Measurements from ENCODE around the gene NBPF1.
"Not testable (repeated sequence)": the region's sequence is repeated elsewhere in the genome, so short reads cannot be mapped to it uniquely, and the experiment has no call there.

The NBPF1 gene

DNA sequence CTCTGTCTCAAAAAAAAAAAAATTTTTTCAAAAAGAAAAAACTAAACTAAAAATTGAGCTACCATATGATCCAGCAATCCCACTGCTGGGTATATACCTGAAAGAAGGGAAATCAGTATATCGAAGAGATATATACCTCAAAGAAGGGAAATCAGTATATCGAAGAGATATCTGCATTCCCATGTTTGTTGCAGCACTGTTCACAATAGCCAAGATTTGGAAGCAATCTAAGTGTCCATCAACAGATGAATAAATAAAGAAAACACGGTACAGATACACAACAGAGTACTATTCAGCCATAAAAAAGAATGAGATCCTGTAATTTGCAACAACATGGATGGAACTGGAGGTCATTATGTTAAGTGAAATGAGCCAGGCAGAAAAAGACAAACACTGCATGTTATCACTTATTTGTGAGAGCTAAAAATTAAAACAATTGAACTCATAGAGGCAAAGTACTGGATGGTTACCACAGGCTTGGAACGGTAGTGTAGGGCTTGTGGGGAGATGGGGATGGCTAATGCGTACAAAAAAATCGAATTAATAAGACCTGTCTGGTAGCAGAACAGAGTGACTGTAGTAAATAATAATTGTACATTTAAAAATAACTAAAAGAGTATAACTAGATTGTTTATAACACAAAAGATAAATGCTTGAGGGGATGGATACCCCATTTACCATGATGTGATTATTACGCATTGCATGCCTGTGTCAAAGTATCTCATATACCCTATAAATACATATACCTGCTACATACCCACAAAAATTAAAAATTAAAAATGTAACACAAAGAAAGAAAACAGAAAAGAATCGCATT, 28.0 kb upstream of the NBPF1 start:
- DNase-seq, result not testable (repeated sequence)

DNA sequence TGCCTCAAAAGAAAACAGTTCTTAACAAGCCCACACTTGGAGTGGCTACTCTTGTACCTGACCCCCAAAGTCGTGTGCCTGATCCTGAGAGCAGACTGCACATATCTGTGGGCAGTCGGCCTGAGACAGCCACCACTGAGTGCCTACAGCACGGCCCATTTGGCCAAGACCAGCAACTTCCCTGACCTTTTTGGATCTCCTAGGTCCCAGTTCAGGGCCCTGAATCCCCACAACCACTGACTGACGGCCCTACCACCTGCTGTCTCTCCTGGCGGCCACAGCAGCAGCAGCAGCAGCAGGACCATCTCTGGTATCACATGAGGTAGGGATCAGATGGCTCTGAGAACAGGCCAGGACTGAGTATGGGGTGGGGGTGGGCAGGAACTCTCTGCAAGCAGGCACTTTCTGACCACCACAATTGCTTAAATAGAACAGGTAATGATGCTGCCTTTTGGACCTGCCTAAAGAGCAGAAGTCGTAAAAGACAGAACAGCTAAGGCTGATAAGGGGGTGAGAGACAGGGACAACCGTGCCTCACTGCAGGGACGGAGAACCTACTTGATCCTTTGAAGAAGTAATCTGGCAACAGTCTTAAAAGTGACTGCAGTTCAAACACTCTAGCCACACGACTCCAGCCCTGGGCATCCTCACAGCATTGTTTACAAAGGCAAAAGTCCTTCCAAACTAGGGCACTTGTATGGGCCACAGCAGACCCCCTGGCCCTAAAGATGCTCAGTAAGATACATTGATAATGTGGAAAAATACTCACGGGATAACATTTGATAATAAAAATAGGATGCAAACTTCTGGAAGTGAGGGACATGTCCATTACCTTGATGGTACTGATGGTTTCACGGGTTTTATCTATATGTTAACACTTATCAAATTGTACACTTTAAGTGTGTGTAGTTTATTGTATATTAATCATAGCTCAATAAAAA, 26.0 kb upstream of the NBPF1 start:
- DNase-seq, result not testable (repeated sequence)

DNA sequence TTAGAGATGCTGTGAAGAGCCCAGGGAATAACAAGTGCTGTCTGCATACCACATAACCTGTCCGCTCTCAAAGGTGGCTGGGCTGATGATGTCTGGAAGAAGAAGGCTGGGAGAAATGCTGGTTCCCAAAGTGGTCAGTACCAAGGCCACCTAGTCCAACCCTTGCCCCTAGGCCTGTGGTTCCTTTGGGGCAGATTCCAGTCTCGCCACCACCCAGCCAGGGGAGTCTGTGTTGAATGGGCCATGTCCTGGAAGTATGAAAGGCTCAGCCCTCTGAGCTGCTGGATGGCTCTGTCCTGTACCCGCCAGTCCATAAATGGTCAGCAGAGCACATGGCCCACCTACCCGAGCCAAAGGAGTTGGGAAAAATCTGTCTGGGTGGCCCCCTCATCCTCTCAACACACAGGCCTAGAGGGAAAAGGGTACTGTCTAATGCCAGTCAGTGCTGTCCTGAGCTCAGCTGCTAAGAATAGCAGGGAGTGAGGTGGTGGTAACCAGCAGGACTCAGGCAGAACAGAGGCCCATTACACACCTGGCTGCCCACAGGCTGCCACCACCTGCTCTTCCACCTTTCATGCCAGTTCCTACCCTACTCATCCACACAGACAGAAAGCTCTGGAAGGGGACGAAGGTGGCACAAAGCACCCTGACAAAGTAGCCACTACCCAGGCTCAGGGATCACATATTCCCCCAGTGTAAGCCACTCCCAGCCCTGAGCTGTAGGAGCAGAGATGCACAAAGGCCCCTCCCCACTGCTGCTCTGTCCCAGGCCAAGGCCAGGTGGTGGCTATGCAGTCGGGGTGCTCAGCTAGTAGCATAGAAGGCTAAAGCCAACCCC, 24.8 kb upstream of the NBPF1 start:
- not testable (repeated sequence) for DNase-seq

DNA sequence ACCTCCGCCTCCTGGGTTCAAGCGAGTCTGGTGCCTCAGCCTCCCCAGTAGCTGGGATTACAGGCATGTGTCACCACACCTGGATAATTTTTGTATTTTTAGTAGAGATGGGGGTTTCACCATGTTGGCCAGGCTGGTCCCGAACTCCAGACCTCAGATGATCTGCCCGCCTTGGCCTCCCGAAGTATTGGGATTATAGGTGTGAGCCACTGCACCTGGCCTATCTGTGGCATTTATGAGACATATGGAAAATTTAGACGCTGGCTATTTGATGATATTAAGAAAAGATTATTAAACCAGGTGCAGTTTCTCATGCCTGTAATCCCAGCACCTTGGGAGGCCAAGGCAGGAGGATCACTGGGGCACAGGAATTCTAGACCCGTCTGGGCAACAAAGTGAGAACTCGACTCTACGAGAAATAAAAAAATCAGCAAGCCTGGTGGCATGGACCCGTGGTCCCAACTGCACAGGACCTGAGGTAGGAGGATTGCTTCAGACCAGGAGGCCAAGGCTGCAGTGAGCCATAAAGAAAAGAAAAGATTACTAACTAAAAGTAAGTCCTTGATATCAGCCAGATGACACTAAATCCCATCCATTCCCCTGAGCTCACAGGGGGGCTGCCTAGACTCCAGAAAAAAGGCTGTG, 23.3 kb upstream of the NBPF1 start:
- DNase-seq, result not testable (repeated sequence)

DNA sequence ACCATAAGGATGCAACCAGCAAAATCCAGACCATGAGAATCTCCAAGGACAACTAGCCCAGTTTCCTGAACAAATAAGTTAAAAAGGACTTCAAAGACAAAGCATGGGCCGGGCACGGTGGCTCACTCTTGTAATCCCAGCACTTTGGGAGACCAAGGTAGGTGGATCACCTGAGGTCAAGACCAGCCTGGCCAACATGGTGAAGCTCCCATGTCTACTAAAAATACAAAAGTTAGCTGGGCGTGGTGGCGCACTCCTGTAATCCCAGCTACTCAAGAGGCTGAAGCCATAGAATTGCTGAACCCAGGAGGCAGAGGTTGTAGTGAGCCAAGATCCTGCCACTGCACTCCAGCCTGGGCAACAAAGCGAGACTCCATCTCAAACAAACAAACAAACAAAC, 22.6 kb upstream of the NBPF1 start:
- not testable (repeated sequence) for DNase-seq

DNA sequence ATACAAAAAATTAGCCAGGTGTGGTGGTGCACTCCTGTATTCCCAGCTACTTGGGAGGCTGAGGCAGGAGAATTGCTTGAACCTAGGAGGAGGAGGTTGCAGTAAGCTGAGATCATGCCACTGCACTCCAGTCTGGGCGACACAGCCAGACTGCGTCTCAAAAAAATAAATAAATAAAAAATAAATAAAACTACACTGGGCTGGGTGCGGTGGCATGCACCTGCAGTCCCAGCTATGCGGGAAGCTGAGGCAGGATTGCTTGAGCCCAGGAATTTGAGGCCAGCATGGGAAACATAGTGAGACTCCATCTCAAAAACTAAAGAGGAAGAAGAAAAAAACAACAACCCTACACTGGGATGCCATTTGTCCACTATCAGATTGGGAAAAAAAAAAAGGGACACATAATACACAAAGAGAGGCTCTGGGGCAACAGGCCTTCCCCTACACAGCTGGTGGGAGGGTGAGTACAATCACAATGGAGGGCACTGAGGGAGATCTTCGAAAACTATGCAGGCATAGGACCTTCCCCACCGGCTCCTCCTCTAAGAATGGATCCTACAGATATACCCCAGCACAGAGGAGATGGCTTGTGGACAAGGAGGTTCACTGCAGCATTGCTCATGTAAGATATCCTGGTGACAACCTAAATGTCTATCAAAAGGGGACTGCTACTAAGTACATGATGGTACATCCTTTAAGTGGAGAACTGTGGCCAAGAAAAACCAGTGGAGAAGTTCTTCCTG, 20.3 kb upstream of the NBPF1 start:
- DNase-seq, result not testable (repeated sequence)

DNA sequence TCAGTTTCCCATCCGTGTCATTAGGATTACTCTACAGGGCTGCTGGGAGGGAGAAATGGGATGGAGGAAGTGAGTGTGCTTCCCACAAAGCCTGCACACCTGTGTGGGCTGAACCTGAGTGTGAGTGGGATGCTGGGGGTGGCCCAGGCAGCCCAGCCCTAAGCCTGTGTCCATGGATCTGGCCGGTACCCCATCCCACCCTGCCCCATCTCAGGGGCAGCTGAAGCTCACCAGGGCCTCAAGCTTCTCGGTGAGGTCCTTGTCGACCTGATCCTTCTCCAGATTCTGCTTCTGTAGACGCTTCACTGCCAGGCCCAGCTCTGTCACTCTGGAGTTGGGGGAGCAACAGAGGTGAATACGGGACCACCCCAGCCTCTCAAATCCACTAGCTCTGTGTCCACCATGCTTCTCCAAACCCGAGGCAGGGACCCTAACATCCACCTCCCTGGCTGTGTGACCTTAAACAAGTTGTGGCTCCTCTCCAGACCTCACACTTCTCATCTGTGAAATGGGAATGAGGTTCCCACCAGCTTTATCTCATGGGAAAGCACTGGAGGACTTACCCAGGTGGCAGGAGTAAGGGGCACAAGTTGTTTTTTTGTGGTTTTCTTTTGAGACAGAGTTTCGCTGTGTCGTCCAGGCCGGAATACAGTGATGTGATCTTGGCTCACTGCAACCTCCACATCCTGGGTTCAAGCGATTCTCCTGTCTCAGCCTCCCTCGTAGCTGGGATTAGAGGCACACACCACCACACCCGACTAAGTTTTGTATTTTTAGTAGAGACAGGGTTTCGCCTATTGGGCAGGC, 18.9 kb upstream of the NBPF1 start:
- not testable (repeated sequence) for DNase-seq

DNA sequence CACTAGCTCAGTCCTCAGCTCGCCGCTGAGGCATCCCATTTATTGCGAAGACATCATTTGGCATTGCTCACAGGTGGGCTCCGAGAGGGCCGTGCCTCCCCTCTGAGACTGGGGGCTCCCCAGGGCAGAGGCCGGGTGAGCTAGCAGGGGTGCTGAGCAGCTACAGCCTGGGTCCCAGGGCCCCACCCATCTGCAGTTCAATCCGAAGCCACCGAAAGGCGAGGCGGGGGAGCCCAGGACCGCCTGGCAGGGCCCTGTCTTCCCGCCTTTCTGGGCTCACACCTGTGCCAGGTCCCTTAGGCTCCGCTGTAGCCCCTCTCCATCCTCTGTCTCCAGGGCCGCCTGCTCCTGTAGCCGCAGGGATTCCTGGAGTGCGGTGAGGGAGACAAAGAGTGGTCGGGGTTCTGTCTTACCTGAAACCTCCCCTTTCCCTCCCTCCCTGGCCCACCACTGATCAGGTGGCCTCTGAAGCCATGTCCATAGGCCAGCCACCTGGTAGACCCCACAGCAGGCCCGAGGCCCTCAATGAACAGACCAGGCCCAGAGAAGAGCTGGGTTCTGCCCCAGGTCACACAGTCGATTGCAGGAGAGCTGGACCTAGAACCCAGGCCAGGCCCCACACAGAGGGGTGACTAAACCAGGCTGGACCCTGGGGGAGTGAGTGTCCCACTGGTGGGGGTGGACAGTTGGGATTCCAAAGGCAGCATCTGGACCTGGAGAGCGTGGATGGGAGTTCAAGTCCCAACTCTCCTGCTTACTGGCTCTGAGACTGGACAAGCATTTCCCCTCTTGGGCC, 18.1 kb upstream of the NBPF1 start:
- no peak for DNase-seq

DNA sequence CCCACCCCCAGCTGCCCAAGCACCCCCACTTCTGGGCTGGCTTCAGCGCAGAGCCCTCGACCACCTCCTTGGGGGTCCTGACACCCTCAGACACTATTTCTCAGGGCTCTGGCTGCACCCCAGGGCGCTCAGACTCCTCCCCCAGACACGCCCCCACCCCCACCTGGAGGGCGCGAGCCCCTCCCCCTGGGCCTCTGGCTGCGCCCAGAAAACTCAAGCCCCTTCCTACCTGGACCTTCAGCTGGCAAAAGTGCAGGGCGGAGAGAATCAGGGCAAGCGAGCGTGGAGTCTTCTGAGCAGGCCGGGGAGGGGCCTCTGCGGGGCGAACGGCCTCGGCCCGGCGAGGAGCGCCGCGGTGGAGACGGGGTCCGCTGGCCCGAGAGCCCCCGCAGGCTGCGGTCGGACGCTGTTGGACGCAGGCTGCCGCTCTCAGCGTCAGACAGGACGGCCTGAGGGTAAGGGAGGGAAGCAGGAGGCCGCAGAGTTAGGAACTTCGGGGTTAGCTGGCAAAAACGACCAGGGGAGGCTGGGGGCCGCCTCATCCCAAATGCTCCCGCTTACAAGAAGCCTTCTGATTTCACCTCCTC, 17.4 kb upstream of the NBPF1 start:
- no peak for DNase-seq

DNA sequence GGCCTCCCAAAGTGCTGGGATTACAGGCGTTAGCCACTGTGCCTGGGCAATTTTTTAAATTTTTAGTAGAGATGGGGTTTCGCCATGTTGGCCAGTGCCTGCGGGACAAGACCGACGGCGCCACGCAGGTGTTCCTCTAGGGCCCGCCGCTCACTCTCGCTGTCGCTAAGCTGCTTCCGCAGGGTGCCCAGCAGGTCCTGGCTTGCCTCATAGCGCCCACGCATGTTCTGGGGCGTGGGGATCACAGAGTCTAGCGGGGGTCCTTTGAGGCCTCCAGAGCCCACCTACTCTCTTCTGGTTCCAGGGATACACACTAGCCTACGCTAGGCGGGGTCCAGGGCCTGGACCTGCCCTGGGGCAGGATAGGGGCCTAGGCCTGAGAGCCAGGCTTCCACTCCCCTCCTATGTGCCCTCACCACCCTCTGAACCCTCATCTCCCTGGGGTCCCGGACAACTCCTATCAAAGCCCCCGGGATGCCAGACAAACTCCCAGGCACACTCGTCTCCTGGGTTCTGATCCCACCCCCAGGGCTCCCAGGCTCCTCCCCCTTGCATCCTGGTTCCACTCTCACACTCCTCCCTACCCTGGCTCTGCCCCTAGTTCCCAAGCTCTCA, 16.7 kb upstream of the NBPF1 start:
- not testable (repeated sequence) for DNase-seq

DNA sequence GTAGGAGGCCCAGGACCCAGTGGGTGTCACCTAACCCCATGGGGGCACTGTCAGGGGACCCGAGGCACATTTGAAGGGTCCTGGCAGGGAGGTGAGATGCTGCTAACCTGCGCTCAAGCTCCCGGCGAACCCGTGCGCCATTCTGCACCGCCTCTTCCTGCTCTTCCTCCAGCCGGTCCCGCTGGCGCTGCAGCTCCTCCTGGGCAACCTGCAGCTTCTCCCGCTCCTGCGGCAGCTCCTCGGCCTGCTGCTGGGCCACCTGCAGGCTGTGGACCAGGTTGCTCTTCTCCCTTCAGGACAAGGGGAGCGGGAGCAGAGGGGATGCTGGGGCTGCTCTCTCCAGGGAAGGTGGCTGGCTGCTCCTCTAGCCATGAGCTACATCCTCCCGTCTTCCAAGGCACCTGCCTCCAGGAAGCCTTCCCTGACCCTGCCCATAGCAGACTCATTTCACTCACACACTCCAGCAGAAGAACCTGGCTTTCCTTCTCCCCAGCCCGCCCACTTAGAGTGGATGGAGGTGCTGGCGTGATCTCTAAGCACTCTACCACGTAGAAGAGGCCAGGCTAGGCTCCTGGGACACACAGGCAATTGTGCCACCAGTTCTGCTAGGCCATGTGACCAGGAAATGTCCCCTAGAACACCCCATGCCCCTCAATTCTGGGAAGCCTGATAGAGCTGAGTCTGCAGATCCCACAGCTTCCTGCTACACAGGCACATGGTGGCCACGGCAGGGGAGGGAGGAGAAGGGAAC, 15.2 kb upstream of the NBPF1 start:
- DNase-seq, result no peak

DNA sequence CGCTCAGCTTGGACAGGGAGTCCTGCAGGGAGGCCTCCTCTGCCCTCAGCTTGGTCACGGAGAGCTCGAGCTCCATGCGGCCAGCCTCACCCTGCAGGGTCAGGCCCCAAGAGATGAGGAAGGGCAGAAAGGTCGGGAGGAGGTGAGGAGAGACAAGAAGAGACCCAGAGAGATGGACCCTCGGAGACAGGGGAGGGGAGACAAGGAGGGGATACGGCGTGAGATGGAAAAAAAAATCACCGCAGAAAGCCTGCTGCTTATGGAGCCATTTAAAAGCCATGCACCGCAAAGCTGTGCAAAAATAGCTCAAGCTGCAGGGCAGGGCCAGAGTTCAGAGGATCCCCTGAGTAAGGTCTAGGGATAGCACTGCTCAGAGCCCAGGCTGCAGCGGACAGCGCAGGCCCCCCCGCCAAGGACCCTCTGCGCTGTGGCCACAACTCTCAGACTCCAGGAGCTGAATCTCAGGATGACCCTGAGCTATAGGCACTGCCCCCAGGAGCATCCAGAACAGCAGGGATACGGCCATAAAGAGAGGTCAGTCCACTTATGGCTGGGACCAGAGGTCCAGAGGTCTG, 13.1 kb upstream of the NBPF1 start:
- DNase-seq, result not testable (repeated sequence)

DNA sequence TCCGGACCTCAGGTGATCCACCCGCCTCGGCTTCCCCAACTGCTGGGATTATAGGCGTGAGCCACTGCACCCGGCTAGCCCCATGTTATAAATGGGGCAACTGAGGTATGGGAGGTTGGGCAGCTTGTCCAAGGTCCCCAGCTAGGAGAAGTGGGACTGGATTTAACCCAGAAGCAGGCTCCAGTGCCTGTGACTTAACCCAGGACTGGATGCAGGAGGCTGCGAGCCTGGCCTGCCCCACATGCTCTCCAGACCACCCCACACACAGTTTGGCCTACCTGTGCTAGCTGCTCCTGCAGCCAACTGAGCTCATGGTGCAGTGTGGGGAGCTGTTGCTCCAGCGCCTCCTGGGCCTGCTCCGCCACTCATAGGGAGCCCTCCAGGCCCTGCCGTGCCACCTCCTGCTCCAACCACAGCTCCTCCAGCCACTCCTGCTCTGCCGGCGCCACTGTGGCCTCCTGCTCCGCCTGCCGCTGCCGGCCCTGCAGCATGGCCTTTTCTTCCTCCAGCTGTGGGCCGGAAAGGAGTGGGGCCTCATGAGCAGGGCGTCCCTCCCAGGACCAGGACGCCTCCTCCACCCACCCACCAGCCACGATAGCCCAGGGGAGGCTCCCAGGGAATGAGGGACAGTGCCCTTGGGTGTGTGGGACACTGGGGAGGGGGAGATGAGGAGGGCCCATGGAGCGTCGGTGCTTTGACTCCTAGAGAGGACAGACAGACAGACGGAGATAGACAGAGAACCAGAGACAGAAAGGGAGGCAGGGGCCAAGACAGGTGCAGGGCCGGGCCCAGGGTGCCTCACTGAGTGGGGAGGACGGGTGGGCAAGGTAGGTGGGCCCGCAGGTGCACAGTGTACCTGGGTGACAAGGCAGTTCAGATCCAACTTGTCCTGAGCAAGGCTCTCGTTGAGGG, 12.4 kb upstream of the NBPF1 start:
- no peak for DNase-seq

DNA sequence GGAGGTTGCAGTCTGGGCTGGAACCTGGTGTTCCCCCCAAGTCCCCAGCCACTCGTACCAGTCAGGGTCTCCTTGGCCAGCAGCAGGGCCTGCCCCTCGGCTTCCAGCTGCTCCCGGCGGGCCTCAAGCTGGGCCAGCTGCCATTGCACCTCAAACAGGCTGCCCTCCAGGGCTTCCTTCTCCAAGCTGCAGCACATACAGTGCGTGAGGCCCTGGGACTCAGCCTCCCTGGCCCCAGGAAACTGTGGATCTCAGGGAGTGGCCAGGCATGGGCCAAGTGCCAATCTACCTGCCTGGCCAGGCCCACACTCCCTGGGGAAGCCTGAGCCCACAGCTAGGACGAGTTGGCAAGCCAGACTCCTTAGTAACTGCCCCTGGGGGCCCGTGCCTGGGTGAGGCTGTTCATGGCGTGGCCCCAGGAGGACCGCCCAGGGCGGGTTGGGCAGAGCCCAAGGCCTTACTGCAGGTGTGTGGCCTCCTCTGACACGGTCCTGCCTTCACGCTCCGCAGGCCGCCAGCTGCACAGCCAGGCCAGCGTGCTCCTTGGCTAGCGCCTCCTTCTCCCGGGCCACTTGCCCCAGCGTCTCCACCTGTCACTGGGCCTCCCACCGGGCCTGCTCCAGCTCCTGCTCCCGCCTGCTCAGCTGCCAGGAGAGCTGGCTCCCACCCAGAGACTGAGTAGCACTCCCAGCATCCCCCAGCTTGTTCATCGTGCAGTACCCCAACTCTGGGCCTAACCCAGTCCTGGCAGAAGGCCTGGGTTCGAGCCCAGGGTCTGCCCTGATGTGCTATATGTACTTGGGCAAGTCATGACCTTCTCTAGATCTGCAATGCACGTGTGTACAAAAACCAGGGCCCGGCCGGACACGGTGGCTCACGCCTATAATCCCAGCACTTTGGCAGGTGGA, 10.7 kb upstream of the NBPF1 start:
- not testable (repeated sequence) for DNase-seq

DNA sequence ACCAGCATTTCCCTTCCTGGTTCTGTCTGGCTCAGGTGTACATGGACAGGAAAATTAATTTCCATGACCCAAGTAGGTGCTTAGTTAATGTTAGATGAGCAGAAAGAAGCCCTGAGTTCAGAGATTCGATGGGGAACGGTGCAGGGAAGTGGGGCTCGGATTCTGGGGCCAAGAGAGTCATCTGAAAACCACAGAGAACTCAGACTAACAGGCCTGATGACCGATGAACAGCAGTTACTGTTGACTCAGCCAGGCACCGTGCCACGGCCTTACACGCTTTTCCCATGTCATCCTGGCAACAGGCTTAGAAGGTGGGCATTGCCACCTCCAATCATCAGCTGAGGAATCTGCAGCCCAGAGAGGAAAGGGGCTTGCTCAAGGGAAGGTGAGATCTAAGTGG, 10.0 kb upstream of the NBPF1 start:
- not testable (repeated sequence) for DNase-seq

All from activated CD4-positive, alpha-beta T cell treated with anti-CD3 and anti-CD28 coated beads, Interleukin-2, amount 50 U/mL, for 1 hour (primary cell).